ENCODE data around the gene CHAD. TPM values are rescaled to one million over a fixed set of nuclear protein-coding genes. Genes with fewer than 3 reads are reported as not detected.

The CHAD gene
- total and polyA plus RNA-seq, 2 donors (not counting 3 experiments of a cell fraction or from before 2014, with no cell fraction given) = not detected

GRCh38 chr17:50458701-50459676 is 9.7 kb downstream of the CHAD start:
- intact Hi-C loops (cut with micrococcal nuclease) (no loop called here), dilution Hi-C loops (cut with MboI; ENCODE audit: extremely low pct_ligation_motif_present, low sequenced_read_pairs) (no loop called here)
- H3K27ac ChIP-seq (ENCODE audit: insufficient read depth, low read depth, low read length) = no peak overlapping the region
- ChIA-PET POLR2A (no interaction called here), CTCF (interaction anchor here (0.7 to 2.3 kb wide), 5 partner anchors 11 to 62 kb away, joined by 3 to 7 read pairs (median 3); partner anchors contain the start of gene LRRC59)
- H4K20me1 ChIP-seq (replicated peaks; ENCODE audit: control insufficient read depth, extremely low read depth, insufficient read depth, low read length) = no peaks in the 10 kb centered on the region
- H2AFZ ChIP-seq (ENCODE audit: low read depth, low read length) = no peak overlapping the region
- no peak for FAIRE-seq
- no TSS peak for BruUV-seq (replicated peaks)
- no peaks in the 10 kb centered on the region for H3K4me1 ChIP-seq (ENCODE audit: control insufficient read depth, extremely low read depth, insufficient read depth, low read length)
- TF ChIP-seq MAX (IDR thresholded peaks at IDR 0.05; ENCODE audit: insufficient read depth, insufficient read length) = no peak
- TF ChIP-seq MYC (IDR thresholded peaks at IDR 0.05; ENCODE audit: low read depth, low read length) = no peak
- TF ChIP-seq FOS (IDR thresholded peaks at IDR 0.05; ENCODE audit: borderline replicate concordance, insufficient read depth, low read length) = no peak
- TF ChIP-seq CTCF (IDR thresholded peaks at IDR 0.05; ENCODE audit: extremely low read depth in 1 of 2, insufficient read depth in 1 of 2, low read depth in 1 of 2, low read length in 2 of 2) = no peak
- TF ChIP-seq POLR2A (IDR thresholded peaks at IDR 0.05; ENCODE audit: low read depth, low read length) = no peak
- TF ChIP-seq JUN (IDR thresholded peaks at IDR 0.05; ENCODE audit: borderline replicate concordance, insufficient read depth, insufficient read length, low read depth) = no peak
- no peak for TF ChIP-seq GATA2 (IDR thresholded peaks at IDR 0.05; ENCODE audit: insufficient read depth, insufficient read length, low read depth, low read length)
- TF ChIP-seq EZH2 (IDR thresholded peaks at IDR 0.05; ENCODE audit: borderline replicate concordance, low read depth, low read length, severe bottlenecking) = no peak
- TF ChIP-seq POLR2AphosphoS5 (IDR thresholded peaks at IDR 0.05; ENCODE audit: insufficient read depth, low read depth, low read length) = no peak
- no peak overlapping the region for H3K9ac ChIP-seq (replicated peaks; ENCODE audit: extremely low read depth, insufficient read depth, low read length)
- no peaks in the 10 kb centered on the region for H3K79me2 ChIP-seq (ENCODE audit: control insufficient read depth, insufficient read depth, low read length)
- no peak overlapping the region for H3K4me3 ChIP-seq (replicated peaks in 1 of 3; ENCODE audit: insufficient read depth in 1 of 3, low read depth in 1 of 3, low read length in 3 of 3)
- H3K4me2 ChIP-seq (ENCODE audit: insufficient read depth, low read length) = no peak overlapping the region
- no peaks in the 10 kb centered on the region for H3K9me3 ChIP-seq (replicated peaks; ENCODE audit: control insufficient read depth, insufficient read depth, low read length)
- no peaks in the 10 kb centered on the region for H3K27me3 ChIP-seq (ENCODE audit: control insufficient read depth in 2 of 2, insufficient read depth in 2 of 2, low read length in 2 of 2)
- no peak for DNase-seq (ENCODE audit: low read depth, low spot score)
- H3K9me1 ChIP-seq (replicated peaks; ENCODE audit: control insufficient read depth, extremely low read depth, insufficient read depth, low read length) = no peaks in the 10 kb centered on the region
- H3K36me3 ChIP-seq (ENCODE audit: control insufficient read depth in 2 of 2, extremely low read depth in 1 of 2, insufficient read depth in 2 of 2, low read length in 2 of 2) = no peaks in the 10 kb centered on the region
